ENCODE results near the gene ANKRD13D. TPM values are rescaled to one million over a fixed set of nuclear protein-coding genes. Genes with fewer than 3 reads are reported as not detected.

Gene ANKRD13D
- total and polyA plus RNA-seq, 2 of the 8 experiments (the other 6 are each of a cell fraction or from before 2014, with no cell fraction given) = 24.9 to 26.5 TPM

GRCh38 chr11:67303132-67303834 is 14.2 kb downstream of the ANKRD13D start, which contains the start of gene SSH3 (continued):
- no peak for TF ChIP-seq CTCF (IDR thresholded peaks at IDR 0.05; ENCODE audit: control extremely low read depth in 1 of 3, insufficient read depth in 1 of 3, low read depth in 1 of 3, low read length in 3 of 3)
- no peak for TF ChIP-seq CHD1 (IDR thresholded peaks at IDR 0.05; ENCODE audit: low read depth, low read length)
- no peak for TF ChIP-seq GABPA (IDR thresholded peaks at IDR 0.05; ENCODE audit: borderline replicate concordance, insufficient read depth, low read length)
- TF ChIP-seq MAFK (IDR thresholded peaks at IDR 0.05; ENCODE audit: low read depth, low read length) = no peak
